ENCODE data around the gene PRDM2. TPM values are rescaled to one million over a fixed set of nuclear protein-coding genes. Genes with fewer than 3 reads are reported as not detected.
A peak's percentile ranks its signal among the peaks of the same experiment; 100 is the strongest.
"Not testable (repeated sequence)": the region's sequence is repeated elsewhere in the genome, so short reads cannot be mapped to it uniquely, and the experiment has no call there.

PRDM2 gene
- total RNA-seq, 1 experiment from 2014 or later: 36.0 TPM

- Histone ChIP-seq H3K9me3 (ENCODE audit: low read length) (no peaks in the 10 kb centered on the region), H2AFZ (ENCODE audit: low read length) (peak overlapping the region; percentile 38; the same call in 1 of the 2 replicates), H3K4me1 (ENCODE audit: low read length) (peaks cover 29% of the 10 kb centered on the region), H3K79me2 (ENCODE audit: low read length) (no peaks in the 10 kb centered on the region), H3K36me3 (ENCODE audit: insufficient read depth, low read length) (no peaks in the 10 kb centered on the region), H3K9ac (ENCODE audit: low read length) (peak overlapping the region; percentile 8; the same call in 1 of the 2 replicates), H3K4me2 (ENCODE audit: low read depth, low read length, poor library complexity, severe bottlenecking) (peak overlapping the region; percentile 36), H3K27me3 (ENCODE audit: low read length) (no peaks in the 10 kb centered on the region), H3K27ac (ENCODE audit: low read length) (0 out of 2 replicates have a peak overlapping the region, but pooled peaks have one; percentile 22), H3K4me3 (ENCODE audit: low read length) (no peak overlapping the region), H4K20me1 (ENCODE audit: insufficient read depth, low read depth, low read length) (no peaks in the 10 kb centered on the region), H3K9me2 (replicated peaks; ENCODE audit: insufficient read depth, low read length) (no peaks in the 10 kb centered on the region)
- no peak for DNase-seq
Observed at GRCh38 chr1:13666317-13666716, 33.7 kb upstream of the PRDM2 start.

- Histone ChIP-seq H3K27me3 (ENCODE audit: low read length) (no peaks in the 10 kb centered on the region), H3K36me3 (ENCODE audit: insufficient read depth, low read length) (no peaks in the 10 kb centered on the region), H2AFZ (ENCODE audit: low read length) (no peak overlapping the region), H3K9me2 (replicated peaks; ENCODE audit: insufficient read depth, low read length) (no peaks in the 10 kb centered on the region), H3K4me1 (ENCODE audit: low read length) (peaks cover 29% of the 10 kb centered on the region), H3K79me2 (ENCODE audit: low read length) (no peaks in the 10 kb centered on the region), H3K4me2 (ENCODE audit: low read depth, low read length, poor library complexity, severe bottlenecking) (peak overlapping the region; percentile 25), H3K9me3 (ENCODE audit: low read length) (no peaks in the 10 kb centered on the region), H4K20me1 (ENCODE audit: insufficient read depth, low read depth, low read length) (no peaks in the 10 kb centered on the region), H3K9ac (ENCODE audit: low read length) (no peak overlapping the region), H3K27ac (ENCODE audit: low read length) (peak overlapping the region; percentile 50), H3K4me3 (ENCODE audit: low read length) (no peak overlapping the region)
- DNase-seq: peak; percentile 80
Observed at GRCh38 chr1:13667691-13668090, 32.3 kb upstream of the PRDM2 start.

- Histone ChIP-seq H3K79me2 (ENCODE audit: low read length) (no peaks in the 10 kb centered on the region), H3K27ac (ENCODE audit: low read length) (no peak overlapping the region), H3K9me2 (replicated peaks; ENCODE audit: insufficient read depth, low read length) (no peaks in the 10 kb centered on the region), H3K4me3 (ENCODE audit: low read length) (no peak overlapping the region), H2AFZ (ENCODE audit: low read length) (peak overlapping the region; percentile 42; the same call in 1 of the 2 replicates), H3K27me3 (ENCODE audit: low read length) (no peaks in the 10 kb centered on the region), H3K36me3 (ENCODE audit: insufficient read depth, low read length) (no peaks in the 10 kb centered on the region), H3K4me2 (ENCODE audit: low read depth, low read length, poor library complexity, severe bottlenecking) (no peak overlapping the region), H3K9me3 (ENCODE audit: low read length) (peaks cover 8% of the 10 kb centered on the region; the same call in 1 of the 2 replicates), H3K9ac (ENCODE audit: low read length) (no peak overlapping the region), H3K4me1 (ENCODE audit: low read length) (peaks cover 16% of the 10 kb centered on the region), H4K20me1 (ENCODE audit: insufficient read depth, low read depth, low read length) (no peaks in the 10 kb centered on the region)
- no peak for DNase-seq
Observed at GRCh38 chr1:13674377-13674776, 25.6 kb upstream of the PRDM2 start.

DNA sequence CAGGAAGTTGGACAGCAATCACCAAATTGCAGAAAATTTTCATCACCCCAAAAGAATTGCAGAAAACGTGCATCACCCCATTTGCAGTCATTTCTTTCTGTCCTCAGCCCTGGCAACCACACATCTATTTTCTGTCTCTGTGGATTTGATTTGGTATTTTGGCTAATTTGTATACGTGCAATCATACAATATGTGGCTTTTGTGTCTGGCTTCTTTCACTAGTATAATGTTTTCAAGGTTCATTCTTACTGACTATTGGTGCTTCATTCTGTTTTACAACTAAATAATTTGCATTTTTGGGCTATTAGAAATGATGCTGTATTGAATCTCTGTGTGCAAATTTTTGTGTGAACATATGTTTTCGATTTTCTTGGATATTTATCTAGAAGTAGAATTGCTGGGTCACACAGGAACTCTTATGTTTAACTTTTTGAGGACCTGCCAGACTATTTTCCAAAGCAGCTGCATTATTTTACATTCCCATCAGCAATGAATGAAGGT, 24.8 kb upstream of the PRDM2 start:
- H3K9me3 ChIP-seq (ENCODE audit: low read length): peaks cover 8% of the 10 kb centered on the region; the same call in 1 of the 2 replicates
- no peak overlapping the region for H3K4me3 ChIP-seq (ENCODE audit: low read length)
- H3K4me2 ChIP-seq (ENCODE audit: low read depth, low read length, poor library complexity, severe bottlenecking): peak overlapping the region; percentile 14
- peaks cover 16% of the 10 kb centered on the region for H3K4me1 ChIP-seq (ENCODE audit: low read length)
- H3K27me3 ChIP-seq (ENCODE audit: low read length): no peaks in the 10 kb centered on the region
- no peaks in the 10 kb centered on the region for H4K20me1 ChIP-seq (ENCODE audit: insufficient read depth, low read depth, low read length)
- H3K9ac ChIP-seq (ENCODE audit: low read length): no peak overlapping the region
- no peak overlapping the region for H2AFZ ChIP-seq (ENCODE audit: low read length)
- H3K27ac ChIP-seq (ENCODE audit: low read length): no peak overlapping the region
- H3K79me2 ChIP-seq (ENCODE audit: low read length): no peaks in the 10 kb centered on the region
- H3K9me2 ChIP-seq (replicated peaks; ENCODE audit: insufficient read depth, low read length): no peaks in the 10 kb centered on the region
- H3K36me3 ChIP-seq (ENCODE audit: insufficient read depth, low read length): no peaks in the 10 kb centered on the region
- no peak for DNase-seq

DNA sequence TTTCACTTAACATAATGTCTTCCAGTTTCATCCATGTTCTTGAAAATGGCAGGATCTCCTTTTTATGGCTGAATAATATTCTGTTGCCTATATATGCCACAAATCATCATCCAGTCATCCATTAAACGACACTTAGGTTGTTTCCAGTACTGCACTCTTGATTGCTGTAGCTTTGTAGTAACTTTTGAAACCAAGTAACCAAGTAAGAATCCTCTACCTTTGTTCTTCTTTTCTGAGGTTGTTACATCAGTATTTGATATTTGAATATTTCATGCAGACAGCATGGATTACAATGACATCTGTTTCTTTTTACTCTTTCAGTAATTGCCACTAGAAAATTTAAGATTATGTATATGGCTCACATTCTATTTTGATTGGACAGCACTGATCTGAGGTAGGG, 22.1 kb upstream of the PRDM2 start:
- no peak overlapping the region for H2AFZ ChIP-seq (ENCODE audit: low read length)
- no peaks in the 10 kb centered on the region for H4K20me1 ChIP-seq (ENCODE audit: insufficient read depth, low read depth, low read length)
- no peaks in the 10 kb centered on the region for H3K79me2 ChIP-seq (ENCODE audit: low read length)
- no peak overlapping the region for H3K9ac ChIP-seq (ENCODE audit: low read length)
- H3K4me2 ChIP-seq (ENCODE audit: low read depth, low read length, poor library complexity, severe bottlenecking): no peak overlapping the region
- no peaks in the 10 kb centered on the region for H3K27me3 ChIP-seq (ENCODE audit: low read length)
- peaks cover 8% of the 10 kb centered on the region; the same call in 1 of the 2 replicates for H3K9me3 ChIP-seq (ENCODE audit: low read length)
- H3K36me3 ChIP-seq (ENCODE audit: insufficient read depth, low read length): no peaks in the 10 kb centered on the region
- no peaks in the 10 kb centered on the region for H3K9me2 ChIP-seq (replicated peaks; ENCODE audit: insufficient read depth, low read length)
- H3K4me3 ChIP-seq (ENCODE audit: low read length): no peak overlapping the region
- no peak overlapping the region for H3K27ac ChIP-seq (ENCODE audit: low read length)
- peaks cover 28% of the 10 kb centered on the region for H3K4me1 ChIP-seq (ENCODE audit: low read length)
- DNase-seq: no peak

GRCh38 chr1:13679651-13680050, 20.3 kb upstream of the PRDM2 start:
- no peaks in the 10 kb centered on the region for H3K27me3 ChIP-seq (ENCODE audit: low read length)
- H3K4me3 ChIP-seq (ENCODE audit: low read length): no peak overlapping the region
- H3K27ac ChIP-seq (ENCODE audit: low read length): no peak overlapping the region
- H3K4me2 ChIP-seq (ENCODE audit: low read depth, low read length, poor library complexity, severe bottlenecking): no peak overlapping the region
- peaks cover 29% of the 10 kb centered on the region for H3K4me1 ChIP-seq (ENCODE audit: low read length)
- H4K20me1 ChIP-seq (ENCODE audit: insufficient read depth, low read depth, low read length): no peaks in the 10 kb centered on the region
- H3K9me3 ChIP-seq (ENCODE audit: low read length): peaks cover 8% of the 10 kb centered on the region; the same call in 1 of the 2 replicates
- H3K9ac ChIP-seq (ENCODE audit: low read length): no peak overlapping the region
- DNase-seq: no peak
- no peak overlapping the region for H2AFZ ChIP-seq (ENCODE audit: low read length)
- no peaks in the 10 kb centered on the region for H3K9me2 ChIP-seq (replicated peaks; ENCODE audit: insufficient read depth, low read length)
- no peaks in the 10 kb centered on the region for H3K79me2 ChIP-seq (ENCODE audit: low read length)
- no peaks in the 10 kb centered on the region for H3K36me3 ChIP-seq (ENCODE audit: insufficient read depth, low read length)

DNA sequence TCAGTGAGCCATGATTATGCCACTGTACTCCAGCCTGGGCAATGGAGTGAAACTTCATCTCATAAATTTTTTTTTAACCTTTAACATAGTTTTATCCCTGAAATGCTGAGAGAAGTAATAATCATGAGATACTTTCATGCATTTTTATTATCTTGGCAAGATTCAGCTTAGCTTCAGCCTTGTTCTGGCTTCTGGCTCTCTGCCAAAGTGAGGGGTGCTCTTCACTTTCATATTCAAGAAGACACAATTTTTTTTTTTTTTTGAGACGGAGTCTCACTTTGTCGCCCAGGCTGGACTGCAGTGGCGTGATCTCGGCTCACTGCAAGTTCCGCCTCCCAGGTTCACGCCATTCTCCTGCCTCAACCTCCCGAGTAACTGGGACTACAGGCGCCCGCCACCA, 19.4 kb upstream of the PRDM2 start:
- H4K20me1 ChIP-seq (ENCODE audit: insufficient read depth, low read depth, low read length); H3K27ac ChIP-seq (ENCODE audit: low read length); H3K9ac ChIP-seq (ENCODE audit: low read length); H2AFZ ChIP-seq (ENCODE audit: low read length); H3K27me3 ChIP-seq (ENCODE audit: low read length); H3K79me2 ChIP-seq (ENCODE audit: low read length); H3K9me3 ChIP-seq (ENCODE audit: low read length); H3K36me3 ChIP-seq (ENCODE audit: insufficient read depth, low read length); H3K9me2 ChIP-seq (replicated peaks; ENCODE audit: insufficient read depth, low read length); H3K4me3 ChIP-seq (ENCODE audit: low read length); DNase-seq; H3K4me2 ChIP-seq (ENCODE audit: low read depth, low read length, poor library complexity, severe bottlenecking): not testable (repeated sequence)
- peaks cover 20% of the 10 kb centered on the region for H3K4me1 ChIP-seq (ENCODE audit: low read length)

- H3K27me3 ChIP-seq (ENCODE audit: low read length): no peaks in the 10 kb centered on the region
- peak overlapping the region; percentile 62; the same call in 1 of the 2 replicates for H3K27ac ChIP-seq (ENCODE audit: low read length)
- no peaks in the 10 kb centered on the region for H3K79me2 ChIP-seq (ENCODE audit: low read length)
- no peaks in the 10 kb centered on the region for H3K36me3 ChIP-seq (ENCODE audit: insufficient read depth, low read length)
- H4K20me1 ChIP-seq (ENCODE audit: insufficient read depth, low read depth, low read length): no peaks in the 10 kb centered on the region
- peak overlapping the region; percentile 53 for H3K4me2 ChIP-seq (ENCODE audit: low read depth, low read length, poor library complexity, severe bottlenecking)
- 0 out of 2 replicates have a peak, but pooled peaks cover 8% of the 10 kb centered on the region for H3K9me3 ChIP-seq (ENCODE audit: low read length)
- no peak for DNase-seq
- H3K4me1 ChIP-seq (ENCODE audit: low read length): peaks cover 32% of the 10 kb centered on the region
- H3K4me3 ChIP-seq (ENCODE audit: low read length): no peak overlapping the region
- H2AFZ ChIP-seq (ENCODE audit: low read length): no peak overlapping the region
- H3K9ac ChIP-seq (ENCODE audit: low read length): no peak overlapping the region
- no peaks in the 10 kb centered on the region for H3K9me2 ChIP-seq (replicated peaks; ENCODE audit: insufficient read depth, low read length)
Observed at GRCh38 chr1:13681921-13682320, 18.1 kb upstream of the PRDM2 start.

All from Karpas-422 (cell line).